Activated T-cell treated with anti-CD3 and anti-CD28 coated beads, Interleukin-2, amount 50 U/mL, for 72 hours (primary cell): Measurements from ENCODE around the gene ASB6. TPM values are rescaled to one million over a fixed set of nuclear protein-coding genes. Genes with fewer than 3 reads are reported as not detected.
A peak's percentile ranks its signal among the peaks of the same experiment; 100 is the strongest.

Experiments used
- ATAC-seq, 2 donors: fragments of 150-1000 bp; cut with Tn5 transposase; replicated peaks in 1 of 2; 2 replicates each; pipeline ENCODE4 v1.10.0; 2021; ENCODE audit warnings: moderate library complexity in 2 of 2, mild to moderate bottlenecking in 1 of 2
- DNase-seq, 2 donors: peaks; one replicate each; pipeline ENCODE4 v3.0.0; 2021 to 2022; ENCODE audit warnings: mixed read lengths in 1 of 2
- H3K27ac Mint-ChIP-seq: one replicate; pipeline ENCODE4 v1.8.0; 2022; ENCODE audit warnings: mild to moderate bottlenecking, moderate library complexity, mixed read lengths
- H3K27me3 Mint-ChIP-seq: one replicate; pipeline ENCODE4 v1.8.0; 2022; ENCODE audit warnings: low read depth, mixed read lengths
- H3K36me3 Mint-ChIP-seq, 2 donors: one replicate each; pipeline ENCODE4 v1.8.0; 2022; ENCODE audit warnings: mixed read lengths in 2 of 2, mild to moderate bottlenecking in 1 of 2; ENCODE audit not compliant: insufficient read depth in 2 of 2
- H3K4me1 Mint-ChIP-seq: one replicate; pipeline ENCODE4 v1.8.0; 2022; ENCODE audit warnings: low read depth, mixed read lengths
- H3K4me3 Mint-ChIP-seq, 2 donors: one replicate each; pipeline ENCODE4 v1.8.0; 2022; ENCODE audit warnings: mild to moderate bottlenecking in 2 of 2, mixed read lengths in 2 of 2, moderate library complexity in 2 of 2
- H3K9me3 Mint-ChIP-seq, 2 donors: one replicate each; pipeline ENCODE4 v1.8.0; 2022; ENCODE audit warnings: mixed read lengths in 2 of 2
- total RNA-seq, 2 donors: library from RNA; stranded (reverse); gene quantifications; one replicate each; pipeline ENCODE4 v1.2.3, GENCODE V29; 2022

ASB6 gene
- total RNA-seq, 2 donors from 2014 or later, result 16.9 to 20.2 TPM

DNA sequence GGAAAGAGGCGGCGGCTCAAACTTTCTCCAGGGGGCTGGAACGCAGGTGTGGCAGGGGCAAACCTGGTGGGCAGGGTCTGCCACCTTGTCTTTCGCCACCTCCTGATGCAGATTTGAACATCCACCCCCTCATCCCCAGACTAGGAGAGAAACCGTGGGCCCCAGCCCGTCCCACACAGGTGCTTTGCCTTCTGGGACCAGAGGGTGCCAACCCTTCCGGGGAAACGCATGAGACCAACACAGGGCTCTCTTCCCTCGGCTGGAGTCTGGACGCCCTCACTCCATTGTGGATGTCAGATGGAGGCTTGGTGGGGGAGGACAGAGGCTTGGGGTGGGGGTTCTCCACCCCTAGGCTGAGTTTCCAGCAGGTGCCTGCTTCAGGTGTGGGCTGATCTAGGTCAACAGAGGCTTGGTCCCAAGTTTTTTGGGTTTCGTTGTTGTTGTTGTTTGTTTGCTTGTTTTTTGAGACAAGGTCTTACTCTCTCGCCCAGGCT is 30.6 kb downstream of the ASB6 start:
- H3K36me3 Mint-ChIP-seq, result no peaks in the 10 kb centered on the region
- H3K27me3 Mint-ChIP-seq, result no peaks in the 10 kb centered on the region
- ATAC-seq (peak in 1 of 2 donors; percentile 5), DNase-seq (no peak)
- H3K4me3 Mint-ChIP-seq, result peak overlapping the region; percentile 80 to 88
- no peak overlapping the region for H3K27ac Mint-ChIP-seq
- H3K9me3 Mint-ChIP-seq, result no peaks in the 10 kb centered on the region
- H3K4me1 Mint-ChIP-seq, result peaks cover 32% of the 10 kb centered on the region

- Mint-ChIP-seq H3K4me3 (peak overlapping the region; percentile 80 to 88), H3K9me3 (no peaks in the 10 kb centered on the region), H3K27ac (no peak overlapping the region), H3K36me3 (no peaks in the 10 kb centered on the region), H3K27me3 (no peaks in the 10 kb centered on the region), H3K4me1 (peaks cover 32% of the 10 kb centered on the region)
- ATAC-seq (peak; percentile 77 to 78), DNase-seq (peak; percentile 77 to 81)
These were observed 31.3 kb downstream of the ASB6 start for GRCh38 chr9:129610473-129611306.

DNA sequence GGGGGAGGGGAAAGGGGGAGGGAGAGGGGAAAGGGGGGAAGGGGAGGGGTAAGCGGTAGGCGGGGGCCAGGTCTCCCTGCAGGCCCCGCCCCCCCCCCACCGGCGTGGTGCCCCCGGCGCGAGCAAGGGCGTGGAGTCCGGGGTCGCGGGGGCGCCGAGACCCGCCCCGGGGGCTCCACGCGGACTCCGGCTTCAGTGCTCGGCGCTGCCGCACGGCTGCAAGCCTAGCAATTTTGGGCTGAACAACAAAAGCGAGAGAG is 31.8 kb downstream of the ASB6 start:
- no peak for ATAC-seq

DNA sequence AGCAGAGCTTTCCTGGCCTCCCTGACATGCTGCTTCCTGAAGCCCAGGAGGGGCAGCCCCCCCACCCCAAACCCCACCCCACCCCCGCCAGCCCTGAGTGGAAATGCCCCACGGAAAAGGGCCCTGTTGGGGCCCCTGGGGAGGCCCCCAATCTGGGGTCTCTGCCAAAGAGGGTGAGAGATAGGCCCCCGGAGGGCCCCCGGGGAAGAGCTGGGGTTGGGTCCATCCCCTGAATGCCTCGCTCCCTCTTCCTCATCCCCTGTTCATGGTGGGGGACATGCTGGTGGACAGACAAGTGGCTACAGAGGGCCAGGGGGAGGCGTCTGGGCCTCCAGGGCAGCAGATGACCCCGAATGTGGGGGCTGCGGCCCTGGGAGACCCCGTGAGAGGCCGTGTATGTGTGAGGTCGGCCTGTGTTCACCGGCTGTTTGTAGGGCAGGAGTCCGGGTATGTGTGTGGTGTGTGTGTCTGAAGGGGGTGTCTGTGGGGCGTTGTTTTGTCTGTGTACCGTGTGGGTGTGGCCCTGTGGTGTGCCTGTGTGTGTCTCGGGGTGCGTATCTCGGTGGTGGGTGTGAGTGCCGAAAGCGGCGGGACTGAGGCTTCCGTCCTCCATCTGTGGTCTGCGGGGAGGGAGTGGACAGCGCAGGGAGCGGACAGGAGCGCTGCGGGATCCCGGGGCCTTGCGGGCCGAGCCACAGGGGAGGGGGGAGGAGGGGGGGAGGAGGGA is 32.3 kb downstream of the ASB6 start:
- Mint-ChIP-seq H3K9me3 (no peaks in the 10 kb centered on the region), H3K4me1 (peaks cover 36% of the 10 kb centered on the region), H3K4me3 (peak overlapping the region; percentile 80 to 93), H3K36me3 (no peaks in the 10 kb centered on the region), H3K27me3 (no peaks in the 10 kb centered on the region), H3K27ac (peak overlapping the region; percentile 22)
- peak; percentile 48 to 54 for DNase-seq
- ATAC-seq, result peak; percentile 45 to 47

More for the DNA sequence above, 31.8 kb downstream of the ASB6 start:
- Mint-ChIP-seq H3K4me3 (peak overlapping the region; percentile 80 to 88), H3K27ac (no peak overlapping the region), H3K36me3 (no peaks in the 10 kb centered on the region), H3K9me3 (no peaks in the 10 kb centered on the region), H3K27me3 (no peaks in the 10 kb centered on the region), H3K4me1 (peaks cover 32% of the 10 kb centered on the region)
- no peak for DNase-seq

GRCh38 chr9:129608561-129609481 is 33.1 kb downstream of the ASB6 start:
- no peak for ATAC-seq
- H3K4me3 Mint-ChIP-seq, result peak overlapping the region; percentile 39 to 41
- no peak overlapping the region for H3K27ac Mint-ChIP-seq

GRCh38 chr9:129607027-129607387 is 34.9 kb downstream of the ASB6 start:
- Mint-ChIP-seq H3K4me3 (peak overlapping the region; percentile 31 to 62), H3K27ac (no peak overlapping the region)
- ATAC-seq, result no peak

More at GRCh38 chr9:129608561-129609481, 33.1 kb downstream of the ASB6 start:
- Mint-ChIP-seq H3K4me1 (peaks cover 40% of the 10 kb centered on the region), H3K36me3 (no peaks in the 10 kb centered on the region), H3K27me3 (no peaks in the 10 kb centered on the region), H3K9me3 (no peaks in the 10 kb centered on the region)
- DNase-seq, result no peak

GRCh38 chr9:129606161-129607026 is 35.6 kb downstream of the ASB6 start:
- no peaks in the 10 kb centered on the region for H3K9me3 Mint-ChIP-seq
- peaks cover 40% of the 10 kb centered on the region for H3K4me1 Mint-ChIP-seq
- H3K36me3 Mint-ChIP-seq, result no peaks in the 10 kb centered on the region
- H3K27ac Mint-ChIP-seq, result no peak overlapping the region
- DNase-seq (no peak), ATAC-seq (no peak)
- H3K27me3 Mint-ChIP-seq, result no peaks in the 10 kb centered on the region
- no peak overlapping the region for H3K4me3 Mint-ChIP-seq

More at GRCh38 chr9:129607027-129607387, 34.9 kb downstream of the ASB6 start:
- no peaks in the 10 kb centered on the region for H3K9me3 Mint-ChIP-seq
- DNase-seq, result no peak
- peaks cover 40% of the 10 kb centered on the region for H3K4me1 Mint-ChIP-seq
- H3K27me3 Mint-ChIP-seq, result no peaks in the 10 kb centered on the region
- no peaks in the 10 kb centered on the region for H3K36me3 Mint-ChIP-seq

DNA sequence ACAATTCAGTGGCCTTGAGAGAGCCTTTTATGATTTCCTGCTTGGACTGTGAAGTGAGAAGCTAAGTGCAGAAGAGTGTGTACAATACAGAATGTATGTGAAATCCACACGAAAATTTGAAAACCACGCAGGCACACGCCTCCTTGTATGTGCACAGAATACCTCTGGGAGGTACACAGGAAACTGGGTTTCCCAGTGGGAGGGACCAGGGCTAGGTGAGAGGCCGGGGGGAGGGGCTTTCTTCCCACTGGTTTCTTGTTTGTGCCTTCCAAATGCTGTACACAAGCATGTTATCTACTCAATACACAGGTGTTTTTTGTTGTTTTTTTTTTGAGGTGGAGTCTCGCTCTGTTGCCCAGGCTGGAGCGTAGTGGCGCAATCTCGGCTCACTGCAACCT is 37.2 kb downstream of the ASB6 start:
- peaks cover 29% of the 10 kb centered on the region for H3K4me1 Mint-ChIP-seq
- no peak overlapping the region for H3K27ac Mint-ChIP-seq
- no peaks in the 10 kb centered on the region for H3K36me3 Mint-ChIP-seq

GRCh38 chr9:129604056-129604765 is 37.7 kb downstream of the ASB6 start:
- ATAC-seq (no peak), DNase-seq (no peak)
- Mint-ChIP-seq H3K4me1 (peaks cover 26% of the 10 kb centered on the region), H3K27ac (no peak overlapping the region), H3K36me3 (no peaks in the 10 kb centered on the region), H3K27me3 (no peaks in the 10 kb centered on the region), H3K4me3 (no peak overlapping the region), H3K9me3 (no peaks in the 10 kb centered on the region)

More for the DNA sequence above, 37.2 kb downstream of the ASB6 start:
- Mint-ChIP-seq H3K9me3 (no peaks in the 10 kb centered on the region), H3K4me3 (no peak overlapping the region), H3K27me3 (no peaks in the 10 kb centered on the region)
- DNase-seq (no peak), ATAC-seq (no peak)

DNA sequence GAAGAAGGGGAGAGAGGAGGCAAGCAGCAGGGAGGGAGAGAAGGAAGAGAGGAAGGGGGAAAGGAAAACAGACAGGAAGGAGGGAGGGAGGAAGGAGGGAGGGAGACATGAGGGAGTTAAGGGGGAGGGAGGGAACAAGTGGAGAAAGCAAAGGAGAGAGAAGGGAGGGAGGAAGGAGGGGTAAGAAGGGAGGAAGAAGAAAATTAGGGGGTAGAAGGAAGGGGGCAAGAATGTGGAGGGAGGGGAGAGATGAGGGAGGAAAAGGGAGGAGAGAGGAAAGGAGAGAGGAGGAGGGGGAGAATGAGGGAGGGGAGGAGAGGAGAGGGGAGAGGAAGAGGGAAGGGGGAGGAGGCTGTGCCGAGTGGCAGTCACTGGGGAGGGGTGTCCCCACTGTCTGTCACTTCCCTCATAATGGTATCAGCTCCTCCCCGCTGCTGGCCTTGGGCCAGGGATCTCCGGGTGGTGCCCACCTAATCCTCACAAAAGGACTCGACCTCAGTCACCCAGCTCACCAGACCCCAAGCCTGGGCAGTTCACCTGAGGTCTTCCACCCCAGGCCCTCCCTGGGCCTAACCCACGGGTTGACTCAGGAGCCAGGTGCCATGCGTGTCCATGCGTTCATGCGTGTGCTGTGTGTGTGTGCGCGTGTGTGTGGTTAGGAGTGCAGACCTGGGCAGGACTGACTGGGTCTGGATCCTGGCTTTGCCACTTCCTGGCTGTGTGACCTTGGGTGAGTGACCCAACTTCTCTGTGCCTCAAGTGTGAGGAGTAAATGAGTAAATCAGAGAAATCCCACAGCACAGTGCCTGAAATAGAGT is 39.1 kb downstream of the ASB6 start:
- Mint-ChIP-seq H3K27ac (no peak overlapping the region), H3K4me1 (peaks cover 26% of the 10 kb centered on the region), H3K9me3 (no peaks in the 10 kb centered on the region), H3K4me3 (no peak overlapping the region), H3K36me3 (no peaks in the 10 kb centered on the region), H3K27me3 (no peaks in the 10 kb centered on the region)
- ATAC-seq (peak in 1 of 2 donors; percentile 31), DNase-seq (no peak)

GRCh38 chr9:129601082-129601674 is 40.8 kb downstream of the ASB6 start:
- Mint-ChIP-seq H3K36me3 (no peaks in the 10 kb centered on the region), H3K27ac (no peak overlapping the region), H3K4me1 (peaks cover 17% of the 10 kb centered on the region), H3K4me3 (no peak overlapping the region), H3K9me3 (no peaks in the 10 kb centered on the region), H3K27me3 (peaks cover 2% of the 10 kb centered on the region)
- no peak for ATAC-seq
- DNase-seq, result no peak
